ENCODE results near the gene ARHGEF7.

Gene ARHGEF7

DNA sequence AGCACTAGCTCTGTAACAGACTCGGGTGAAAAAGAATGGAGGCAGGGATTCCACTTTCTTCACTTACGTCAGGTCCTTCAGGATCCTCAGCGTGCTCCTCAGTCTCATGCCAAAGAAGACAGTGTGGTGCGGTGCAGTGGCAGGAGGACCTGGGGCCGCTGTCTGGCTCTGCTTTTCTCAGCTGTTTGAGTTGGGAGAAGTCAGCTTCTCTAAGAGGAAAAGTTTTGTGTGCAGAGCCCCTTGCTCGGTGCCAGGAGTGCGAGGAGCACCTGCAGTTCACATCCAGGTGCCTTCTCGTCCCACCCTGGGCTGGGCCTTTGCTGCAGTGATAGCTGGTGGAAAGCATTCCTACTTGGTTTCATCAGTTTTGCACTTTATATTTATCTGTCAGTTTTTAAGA is 127.5 kb downstream of the ARHGEF7 start:
- DNase-seq (ENCODE audit: extremely low read depth, low read depth) = no peak
- H3K4me3 ChIP-seq (replicated peaks; ENCODE audit: low read depth, low read length) = no peak overlapping the region
- TF ChIP-seq, protein P1, sequence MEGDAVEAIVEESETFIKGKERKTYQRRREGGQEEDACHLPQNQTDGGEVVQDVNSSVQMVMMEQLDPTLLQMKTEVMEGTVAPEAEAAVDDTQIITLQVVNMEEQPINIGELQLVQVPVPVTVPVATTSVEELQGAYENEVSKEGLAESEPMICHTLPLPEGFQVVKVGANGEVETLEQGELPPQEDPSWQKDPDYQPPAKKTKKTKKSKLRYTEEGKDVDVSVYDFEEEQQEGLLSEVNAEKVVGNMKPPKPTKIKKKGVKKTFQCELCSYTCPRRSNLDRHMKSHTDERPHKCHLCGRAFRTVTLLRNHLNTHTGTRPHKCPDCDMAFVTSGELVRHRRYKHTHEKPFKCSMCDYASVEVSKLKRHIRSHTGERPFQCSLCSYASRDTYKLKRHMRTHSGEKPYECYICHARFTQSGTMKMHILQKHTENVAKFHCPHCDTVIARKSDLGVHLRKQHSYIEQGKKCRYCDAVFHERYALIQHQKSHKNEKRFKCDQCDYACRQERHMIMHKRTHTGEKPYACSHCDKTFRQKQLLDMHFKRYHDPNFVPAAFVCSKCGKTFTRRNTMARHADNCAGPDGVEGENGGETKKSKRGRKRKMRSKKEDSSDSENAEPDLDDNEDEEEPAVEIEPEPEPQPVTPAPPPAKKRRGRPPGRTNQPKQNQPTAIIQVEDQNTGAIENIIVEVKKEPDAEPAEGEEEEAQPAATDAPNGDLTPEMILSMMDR (IDR thresholded peaks at IDR 0.05; ENCODE audit: low read depth, low read length, missing control alignments) = no peak

DNA sequence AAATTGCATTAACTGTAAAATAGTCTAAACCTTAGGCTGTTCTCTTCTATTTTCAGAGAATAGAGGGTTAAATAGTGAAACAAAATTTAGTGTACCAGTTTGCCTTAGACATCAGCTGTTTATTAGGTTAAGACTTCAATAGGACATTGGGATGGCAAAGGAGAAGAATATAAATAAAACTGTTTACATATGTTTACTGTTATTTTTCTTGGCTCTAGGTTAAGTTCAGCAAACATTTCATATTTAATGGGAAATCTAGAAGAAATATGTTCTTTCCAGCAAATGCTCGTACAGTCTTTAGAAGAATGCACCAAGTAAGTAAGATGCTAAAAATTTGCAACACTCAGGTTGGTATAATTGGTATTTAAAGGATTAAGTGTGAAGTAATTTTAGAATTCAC is 128.9 kb downstream of the ARHGEF7 start:
- no peak for DNase-seq (ENCODE audit: extremely low read depth, low read depth)
- TF ChIP-seq, protein P1 (IDR thresholded peaks at IDR 0.05; ENCODE audit: low read depth, low read length, missing control alignments) = no peak
- H3K4me3 ChIP-seq (replicated peaks; ENCODE audit: low read depth, low read length) = no peak overlapping the region

DNA sequence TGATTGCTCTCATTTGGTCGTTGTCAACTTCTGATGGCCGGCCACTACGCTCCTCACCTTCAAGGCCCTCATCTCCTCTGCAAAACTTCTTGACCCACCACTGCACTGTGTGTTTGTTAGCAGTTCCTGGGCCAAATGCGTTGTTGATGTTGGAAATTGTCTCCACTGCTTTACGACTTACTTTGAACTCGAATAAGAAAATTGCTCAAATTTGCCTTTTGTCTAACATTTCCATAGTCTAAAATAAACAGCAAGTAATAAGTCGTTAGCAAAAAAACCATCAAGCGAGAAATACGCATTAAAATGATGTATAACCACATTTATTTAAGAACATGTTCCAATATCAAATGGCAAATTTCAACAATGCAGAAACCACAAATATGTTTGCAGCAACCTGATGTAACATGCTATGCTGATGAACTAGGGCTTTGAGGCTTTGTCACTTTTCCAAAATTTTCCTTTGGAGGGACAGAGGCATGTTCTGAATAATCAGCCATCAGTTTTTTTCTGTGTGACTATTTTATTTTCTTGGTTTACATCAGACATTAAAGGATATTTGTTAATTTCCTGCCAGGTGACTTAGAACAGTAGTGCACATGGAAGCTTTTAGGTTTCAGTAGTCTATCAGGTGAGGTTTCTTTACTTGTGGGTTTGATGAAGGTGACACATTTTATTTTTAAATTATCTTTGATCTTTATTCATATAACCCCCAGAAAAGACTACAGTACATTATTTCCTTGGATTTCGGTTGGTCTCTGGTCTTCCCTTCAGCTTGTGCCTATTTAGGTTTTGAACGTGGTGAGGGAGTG is 130.7 kb downstream of the ARHGEF7 start:
- TF ChIP-seq, protein P1 (IDR thresholded peaks at IDR 0.05; ENCODE audit: low read depth, low read length, missing control alignments) = no peak
- no peak for DNase-seq (ENCODE audit: extremely low read depth, low read depth)
- H3K4me3 ChIP-seq (replicated peaks; ENCODE audit: low read depth, low read length) = no peak overlapping the region

DNA sequence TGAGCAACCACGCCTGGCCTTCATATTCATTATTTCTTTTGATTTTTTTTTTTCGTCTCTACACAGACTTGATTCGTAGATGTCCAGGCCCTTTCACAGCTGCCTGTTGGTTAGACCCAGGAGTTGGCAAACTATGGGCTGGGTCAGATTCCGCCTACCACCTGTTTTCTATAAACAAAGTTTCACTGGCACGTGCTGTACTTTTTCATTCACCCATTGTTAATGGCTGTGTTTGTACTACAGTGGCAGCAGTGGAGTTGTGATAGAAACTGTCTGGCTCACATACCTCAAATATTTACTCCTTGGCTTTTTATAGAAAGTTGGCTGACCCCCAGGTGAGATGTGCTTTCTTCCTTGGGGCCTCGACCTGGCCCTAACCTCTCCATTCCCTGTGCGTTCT is 132.4 kb downstream of the ARHGEF7 start:
- no peak for DNase-seq (ENCODE audit: extremely low read depth, low read depth)
- no peak overlapping the region for H3K4me3 ChIP-seq (replicated peaks; ENCODE audit: low read depth, low read length)
- TF ChIP-seq, protein P1 (IDR thresholded peaks at IDR 0.05; ENCODE audit: low read depth, low read length, missing control alignments) = no peak

DNA sequence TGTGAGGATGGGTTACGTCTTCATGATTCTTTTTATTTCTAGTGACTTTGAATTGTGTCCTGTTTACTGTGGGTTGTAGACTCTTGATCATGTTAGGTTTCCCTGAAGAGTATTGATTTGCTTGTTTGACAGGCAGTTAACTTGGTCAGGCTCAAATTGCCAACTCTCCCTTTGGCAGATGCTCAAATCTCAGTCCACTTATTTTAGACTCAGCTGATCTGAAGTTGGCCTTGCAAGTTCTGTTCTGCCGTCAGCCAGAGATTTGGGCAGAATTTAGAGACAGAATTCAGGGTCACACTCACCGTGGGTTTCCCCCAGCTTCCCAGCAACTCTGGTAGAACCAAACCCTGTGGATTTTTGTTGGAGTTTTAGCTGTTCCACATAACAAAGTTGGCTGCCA is 133.7 kb downstream of the ARHGEF7 start:
- no peak for DNase-seq (ENCODE audit: extremely low read depth, low read depth)

DNA sequence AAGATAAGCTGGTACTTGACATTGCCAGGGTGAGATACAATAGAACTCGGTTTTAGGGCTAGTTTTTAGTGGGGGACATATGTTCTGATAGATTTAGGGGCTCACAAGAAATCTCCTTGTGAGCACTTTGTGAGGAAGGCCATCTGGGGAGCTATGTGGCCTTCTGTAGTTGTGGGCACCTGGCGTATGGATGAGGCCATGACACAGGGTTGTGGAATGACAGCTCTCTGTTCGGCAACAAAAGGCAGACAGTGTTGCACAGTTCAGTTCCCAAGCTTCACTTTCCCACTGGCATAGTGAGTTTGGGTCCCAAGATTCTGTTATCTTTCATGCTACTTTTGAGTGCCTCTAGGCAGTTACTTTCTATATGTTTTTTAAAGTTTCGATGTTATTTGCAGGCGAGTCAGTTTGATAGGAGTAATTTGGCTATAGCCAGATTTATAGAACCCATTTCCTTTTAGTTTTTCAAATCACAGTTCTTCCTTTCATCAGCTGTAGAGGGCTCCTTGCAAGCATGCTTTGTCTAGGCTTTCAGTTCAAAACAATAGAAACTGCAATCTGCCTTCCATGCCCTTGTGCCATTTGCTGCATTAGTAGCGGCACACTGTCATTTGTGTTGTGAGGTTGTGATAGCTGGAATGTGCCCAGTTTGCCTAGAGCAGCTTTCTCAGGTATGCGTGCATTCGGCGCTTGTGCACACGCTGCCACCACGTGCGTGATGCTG is 134.7 kb downstream of the ARHGEF7 start:
- TF ChIP-seq, protein P1 (IDR thresholded peaks at IDR 0.05; ENCODE audit: low read depth, low read length, missing control alignments) = no peak

More for the DNA sequence above, 133.7 kb downstream of the ARHGEF7 start:
- no peak overlapping the region for H3K4me3 ChIP-seq (replicated peaks; ENCODE audit: low read depth, low read length)
- TF ChIP-seq, protein P1 (IDR thresholded peaks at IDR 0.05; ENCODE audit: low read depth, low read length, missing control alignments) = no peak

More for the DNA sequence above, 134.7 kb downstream of the ARHGEF7 start:
- no peak for DNase-seq (ENCODE audit: extremely low read depth, low read depth)
- H3K4me3 ChIP-seq (replicated peaks; ENCODE audit: low read depth, low read length) = no peak overlapping the region

Data from HFF-Myc (cell line).